ENCODE data around the gene YTHDF1. TPM values are rescaled to one million over a fixed set of nuclear protein-coding genes. Genes with fewer than 3 reads are reported as not detected.
A peak's percentile ranks its signal among the peaks of the same experiment; 100 is the strongest.

YTHDF1 gene
- total RNA-seq, 1 experiment from 2014 or later: 196 TPM

DNA sequence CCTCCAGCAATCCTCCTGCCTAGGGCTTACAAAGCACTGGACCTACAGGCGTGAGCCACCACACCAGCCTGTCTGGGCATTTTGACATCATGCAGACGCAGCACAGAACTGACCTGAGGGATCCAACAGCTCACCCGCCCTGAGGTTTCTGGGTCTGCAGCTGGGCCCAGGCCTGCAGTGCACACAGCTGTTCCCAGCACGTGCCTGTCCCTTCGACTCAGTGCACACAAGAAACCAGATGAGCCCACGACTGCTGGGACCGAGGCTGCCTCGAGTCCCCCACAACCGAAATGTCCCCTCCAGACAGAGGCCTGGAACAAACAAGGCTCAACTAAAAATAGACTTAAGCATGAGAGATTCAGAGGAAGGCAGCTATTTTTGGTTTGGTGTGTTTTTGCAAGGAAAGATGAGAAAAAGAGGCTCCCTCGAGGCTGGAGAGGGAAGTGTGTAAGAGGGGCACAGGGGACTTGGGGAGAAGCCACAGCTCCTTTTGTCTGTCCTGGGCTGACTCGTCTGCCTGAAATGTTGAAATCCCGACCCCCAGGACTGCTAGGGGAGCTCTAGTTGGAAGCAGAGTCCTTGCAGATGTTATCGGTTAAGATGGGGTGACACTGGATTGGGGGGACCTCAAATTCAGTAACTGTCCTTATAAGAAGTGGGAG lies 66.3 kb downstream of the YTHDF1 start:
- intact Hi-C loops (cut with micrococcal nuclease; ENCODE audit: unreplicated experiment): no loop called here
- peaks cover 6% of the 10 kb centered on the region for H3K27me3 ChIP-seq (replicated peaks; ENCODE audit: control insufficient read depth, insufficient read depth, low read length)
- H3K9me3 ChIP-seq: peaks cover 23% of the 10 kb centered on the region
- Mint-ChIP-seq H3K27ac (ENCODE audit: unreplicated experiment) (no peak overlapping the region), H3K4me3 (ENCODE audit: unreplicated experiment) (no peak overlapping the region), H3K27me3 (ENCODE audit: insufficient read depth, unreplicated experiment) (peaks cover 26% of the 10 kb centered on the region), H3K9me3 (ENCODE audit: unreplicated experiment) (peaks cover 24% of the 10 kb centered on the region), H3K36me3 (ENCODE audit: insufficient read depth, unreplicated experiment) (no peaks in the 10 kb centered on the region), H3K4me1 (ENCODE audit: low read depth, unreplicated experiment) (no peaks in the 10 kb centered on the region)
- ChIA-PET POLR2A (no interaction called here), CTCF (no interaction called here)
- peak in 1 of 2 experiments; percentile 35 for DNase-seq
- H3K4me3 ChIP-seq (ENCODE audit: low read depth, low read length): no peak overlapping the region
- BruUV-seq (replicated peaks): no TSS peak
- no peaks in the 10 kb centered on the region for H3K36me3 ChIP-seq (ENCODE audit: control insufficient read depth, insufficient read depth, low read length)
- H3K4me1 ChIP-seq: peaks cover 7% of the 10 kb centered on the region; the same call in 1 of the 2 replicates
- TF ChIP-seq CTCF (IDR thresholded peaks at IDR 0.05; ENCODE audit: insufficient read depth in 1 of 2, low read depth in 1 of 2, low read length in 1 of 2, severe bottlenecking in 1 of 2, unreplicated experiment in 1 of 2): no peak

- CTCF ChIA-PET: no interaction called here
These were observed 67.2 kb downstream of the YTHDF1 start for GRCh38 chr20:63148696-63149095.

GRCh38 chr20:63147532-63147931 lies 68.4 kb downstream of the YTHDF1 start:
- ChIA-PET POLR2A (no interaction called here), CTCF (no interaction called here)
- no peaks in the 10 kb centered on the region for H3K36me3 ChIP-seq (ENCODE audit: control insufficient read depth, insufficient read depth, low read length)
- BruUV-seq (replicated peaks): no TSS peak
- no peaks in the 10 kb centered on the region for H3K36me3 Mint-ChIP-seq (ENCODE audit: insufficient read depth, unreplicated experiment)
- H3K4me3 ChIP-seq (ENCODE audit: low read depth, low read length): no peak overlapping the region
- H3K4me1 ChIP-seq: peaks cover 7% of the 10 kb centered on the region; the same call in 1 of the 2 replicates
- peaks cover 2% of the 10 kb centered on the region for H3K27me3 ChIP-seq (replicated peaks; ENCODE audit: control insufficient read depth, insufficient read depth, low read length)
- H3K9me3 ChIP-seq: peaks cover 25% of the 10 kb centered on the region
- H3K27ac Mint-ChIP-seq (ENCODE audit: unreplicated experiment): no peak overlapping the region
- peaks cover 26% of the 10 kb centered on the region for H3K27me3 Mint-ChIP-seq (ENCODE audit: insufficient read depth, unreplicated experiment)
- H3K4me3 Mint-ChIP-seq (ENCODE audit: unreplicated experiment): no peak overlapping the region
- peaks cover 24% of the 10 kb centered on the region for H3K9me3 Mint-ChIP-seq (ENCODE audit: unreplicated experiment)
- DNase-seq: no peak
- intact Hi-C loops (cut with micrococcal nuclease; ENCODE audit: unreplicated experiment): no loop called here
- TF ChIP-seq CTCF (IDR thresholded peaks at IDR 0.05; ENCODE audit: insufficient read depth in 1 of 2, low read depth in 1 of 2, low read length in 1 of 2, severe bottlenecking in 1 of 2, unreplicated experiment in 1 of 2): no peak
- no peaks in the 10 kb centered on the region for H3K4me1 Mint-ChIP-seq (ENCODE audit: low read depth, unreplicated experiment)

More at GRCh38 chr20:63148696-63149095, 67.2 kb downstream of the YTHDF1 start:
- intact Hi-C loops (cut with micrococcal nuclease; ENCODE audit: unreplicated experiment): no loop called here
- POLR2A ChIA-PET: no interaction called here
- no peaks in the 10 kb centered on the region for H3K36me3 Mint-ChIP-seq (ENCODE audit: insufficient read depth, unreplicated experiment)
- no peak overlapping the region for H3K4me3 Mint-ChIP-seq (ENCODE audit: unreplicated experiment)
- no peaks in the 10 kb centered on the region for H3K4me1 Mint-ChIP-seq (ENCODE audit: low read depth, unreplicated experiment)
- TF ChIP-seq CTCF (IDR thresholded peaks at IDR 0.05; ENCODE audit: insufficient read depth in 1 of 2, low read depth in 1 of 2, low read length in 1 of 2, severe bottlenecking in 1 of 2, unreplicated experiment in 1 of 2): no peak
- H3K27me3 Mint-ChIP-seq (ENCODE audit: insufficient read depth, unreplicated experiment): peaks cover 24% of the 10 kb centered on the region
- Histone ChIP-seq H3K36me3 (ENCODE audit: control insufficient read depth, insufficient read depth, low read length) (no peaks in the 10 kb centered on the region), H3K4me1 (peaks cover 7% of the 10 kb centered on the region; the same call in 1 of the 2 replicates), H3K9me3 (peaks cover 23% of the 10 kb centered on the region), H3K4me3 (ENCODE audit: low read depth, low read length) (no peak overlapping the region), H3K27me3 (replicated peaks; ENCODE audit: control insufficient read depth, insufficient read depth, low read length) (peaks cover 6% of the 10 kb centered on the region)
- H3K27ac Mint-ChIP-seq (ENCODE audit: unreplicated experiment): no peak overlapping the region
- peak in 1 of 2 experiments; percentile 32 for DNase-seq
- BruUV-seq (replicated peaks): no TSS peak
- H3K9me3 Mint-ChIP-seq (ENCODE audit: unreplicated experiment): peaks cover 24% of the 10 kb centered on the region

Small RNAs within 50 kb of the gene (microRNA-seq; reads per million reads assigned to microRNA genes)
- gene MIR124-3 (not detected), gene MIR3196 (not detected)

Other genes with a start within 250 kb of the YTHDF1 start
- 0.49 and 0.95 TPM in 2 replicates for gene BHLHE23, start 209.2 kb downstream of the YTHDF1 start, total RNA-seq (2022)
- gene BIRC7, start 19.8 kb upstream of the YTHDF1 start, total RNA-seq (2022): 0.42 and 0.54 TPM in 2 replicates
- gene NKAIN4, start 38.3 kb upstream of the YTHDF1 start, total RNA-seq (2022): 2.1 and 2.7 TPM in 2 replicates
- gene ARFGAP1, start 56.7 kb upstream of the YTHDF1 start, total RNA-seq (2022): 275 and 286 TPM in 2 replicates
- gene COL20A1, start 77.1 kb upstream of the YTHDF1 start, total RNA-seq (2022): 0.27 and 0.32 TPM in 2 replicates
- 0.11 and 0.65 TPM in 2 replicates for gene CHRNA4, start 145.2 kb upstream of the YTHDF1 start, total RNA-seq (2022)

Measured in Caco-2 (cell line).